Measurements from ENCODE around the gene METAP1D. TPM values are rescaled to one million over a fixed set of nuclear protein-coding genes. Genes with fewer than 3 reads are reported as not detected.
"Not testable (repeated sequence)": the region's sequence is repeated elsewhere in the genome, so short reads cannot be mapped to it uniquely, and the experiment has no call there.

METAP1D gene
- total RNA-seq, 1 experiment from 2014 or later: 12.7 TPM

- CTCF ChIA-PET: no interaction called here
- intact Hi-C loops (cut with micrococcal nuclease; ENCODE audit: unreplicated experiment): no loop called here
- TF ChIP-seq, protein P1, sequence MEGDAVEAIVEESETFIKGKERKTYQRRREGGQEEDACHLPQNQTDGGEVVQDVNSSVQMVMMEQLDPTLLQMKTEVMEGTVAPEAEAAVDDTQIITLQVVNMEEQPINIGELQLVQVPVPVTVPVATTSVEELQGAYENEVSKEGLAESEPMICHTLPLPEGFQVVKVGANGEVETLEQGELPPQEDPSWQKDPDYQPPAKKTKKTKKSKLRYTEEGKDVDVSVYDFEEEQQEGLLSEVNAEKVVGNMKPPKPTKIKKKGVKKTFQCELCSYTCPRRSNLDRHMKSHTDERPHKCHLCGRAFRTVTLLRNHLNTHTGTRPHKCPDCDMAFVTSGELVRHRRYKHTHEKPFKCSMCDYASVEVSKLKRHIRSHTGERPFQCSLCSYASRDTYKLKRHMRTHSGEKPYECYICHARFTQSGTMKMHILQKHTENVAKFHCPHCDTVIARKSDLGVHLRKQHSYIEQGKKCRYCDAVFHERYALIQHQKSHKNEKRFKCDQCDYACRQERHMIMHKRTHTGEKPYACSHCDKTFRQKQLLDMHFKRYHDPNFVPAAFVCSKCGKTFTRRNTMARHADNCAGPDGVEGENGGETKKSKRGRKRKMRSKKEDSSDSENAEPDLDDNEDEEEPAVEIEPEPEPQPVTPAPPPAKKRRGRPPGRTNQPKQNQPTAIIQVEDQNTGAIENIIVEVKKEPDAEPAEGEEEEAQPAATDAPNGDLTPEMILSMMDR (conservative IDR thresholded peaks at IDR 0.05; ENCODE audit: low read depth, low read length): no peak
- no peak for TF ChIP-seq EZH2 (IDR thresholded peaks at IDR 0.05; ENCODE audit: borderline replicate concordance, low read depth, low read length, poor library complexity, severe bottlenecking)
Measured at GRCh38 chr2:172058660-172059059, 58.9 kb downstream of the METAP1D start.

GRCh38 chr2:172060118-172060517, 60.4 kb downstream of the METAP1D start:
- BruUV-seq (replicated peaks); H3K9me3 ChIP-seq (ENCODE audit: low read depth, low read length, poor library complexity, severe bottlenecking); H3K27me3 ChIP-seq (replicated peaks; ENCODE audit: insufficient read depth, low read depth, low read length, poor library complexity); H3K4me3 ChIP-seq (ENCODE audit: low read depth, low read length, poor library complexity, severe bottlenecking); H3K27ac ChIP-seq (ENCODE audit: low read depth, low read length, poor library complexity, severe bottlenecking); H3K36me3 ChIP-seq (ENCODE audit: insufficient read depth, low read length, poor library complexity, severe bottlenecking); intact Hi-C loops (cut with micrococcal nuclease; ENCODE audit: unreplicated experiment); DNase-seq (ENCODE audit: low spot score); H3K4me1 ChIP-seq (ENCODE audit: insufficient read depth, low read length, poor library complexity, severe bottlenecking); POLR2A ChIA-PET (ENCODE audit: low non-redundant PET): not testable (repeated sequence)
- CTCF ChIA-PET: interaction anchor here (0.6 kb wide), 1 partner anchor 18 kb away, joined by 3 read pairs; no protein-coding TSS in a partner anchor

More at GRCh38 chr2:172058660-172059059, 58.9 kb downstream of the METAP1D start:
- Histone ChIP-seq H3K36me3 (ENCODE audit: insufficient read depth, low read length, poor library complexity, severe bottlenecking) (no peaks in the 10 kb centered on the region), H3K27ac (ENCODE audit: low read depth, low read length, poor library complexity, severe bottlenecking) (no peak overlapping the region), H3K27me3 (replicated peaks; ENCODE audit: insufficient read depth, low read depth, low read length, poor library complexity) (no peaks in the 10 kb centered on the region), H3K4me1 (ENCODE audit: insufficient read depth, low read length, poor library complexity, severe bottlenecking) (peaks cover 2% of the 10 kb centered on the region), H3K9me3 (ENCODE audit: low read depth, low read length, poor library complexity, severe bottlenecking) (no peaks in the 10 kb centered on the region), H3K4me3 (ENCODE audit: low read depth, low read length, poor library complexity, severe bottlenecking) (no peak overlapping the region)
- POLR2A ChIA-PET (ENCODE audit: low non-redundant PET): no interaction called here
- no peak for DNase-seq (ENCODE audit: low spot score)
- no TSS peak for BruUV-seq (replicated peaks)

GRCh38 chr2:172062402-172063004, 62.8 kb downstream of the METAP1D start:
- ChIA-PET CTCF (no interaction called here), POLR2A (ENCODE audit: low non-redundant PET) (no interaction called here)
- Histone ChIP-seq H3K36me3 (ENCODE audit: insufficient read depth, low read length, poor library complexity, severe bottlenecking) (no peaks in the 10 kb centered on the region), H3K9me3 (ENCODE audit: low read depth, low read length, poor library complexity, severe bottlenecking) (no peaks in the 10 kb centered on the region), H3K4me3 (ENCODE audit: low read depth, low read length, poor library complexity, severe bottlenecking) (no peak overlapping the region), H3K27me3 (replicated peaks; ENCODE audit: insufficient read depth, low read depth, low read length, poor library complexity) (no peaks in the 10 kb centered on the region), H3K27ac (ENCODE audit: low read depth, low read length, poor library complexity, severe bottlenecking) (no peak overlapping the region), H3K4me1 (ENCODE audit: insufficient read depth, low read length, poor library complexity, severe bottlenecking) (peaks cover 10% of the 10 kb centered on the region)
- no TSS peak for BruUV-seq (replicated peaks)
- no peak for TF ChIP-seq EZH2 (IDR thresholded peaks at IDR 0.05; ENCODE audit: borderline replicate concordance, low read depth, low read length, poor library complexity, severe bottlenecking)
- TF ChIP-seq, protein P1 (conservative IDR thresholded peaks at IDR 0.05; ENCODE audit: low read depth, low read length): no peak
- DNase-seq (ENCODE audit: low spot score): no peak
- intact Hi-C loops (cut with micrococcal nuclease; ENCODE audit: unreplicated experiment): no loop called here

- H3K4me3 ChIP-seq (ENCODE audit: low read depth, low read length, poor library complexity, severe bottlenecking): no peak overlapping the region
- no peak for DNase-seq (ENCODE audit: low spot score)
- CTCF ChIA-PET: no interaction called here
Measured at GRCh38 chr2:172063446-172063845, 63.7 kb downstream of the METAP1D start.

More at GRCh38 chr2:172063446-172063845, 63.7 kb downstream of the METAP1D start:
- peaks cover 11% of the 10 kb centered on the region for H3K4me1 ChIP-seq (ENCODE audit: insufficient read depth, low read length, poor library complexity, severe bottlenecking)
- no TSS peak for BruUV-seq (replicated peaks)
- intact Hi-C loops (cut with micrococcal nuclease; ENCODE audit: unreplicated experiment): no loop called here
- H3K27ac ChIP-seq (ENCODE audit: low read depth, low read length, poor library complexity, severe bottlenecking): no peak overlapping the region
- no peaks in the 10 kb centered on the region for H3K9me3 ChIP-seq (ENCODE audit: low read depth, low read length, poor library complexity, severe bottlenecking)
- H3K27me3 ChIP-seq (replicated peaks; ENCODE audit: insufficient read depth, low read depth, low read length, poor library complexity): no peaks in the 10 kb centered on the region
- TF ChIP-seq, protein P1 (conservative IDR thresholded peaks at IDR 0.05; ENCODE audit: low read depth, low read length): no peak
- TF ChIP-seq EZH2 (IDR thresholded peaks at IDR 0.05; ENCODE audit: borderline replicate concordance, low read depth, low read length, poor library complexity, severe bottlenecking): no peak
- POLR2A ChIA-PET (ENCODE audit: low non-redundant PET): no interaction called here
- no peaks in the 10 kb centered on the region for H3K36me3 ChIP-seq (ENCODE audit: insufficient read depth, low read length, poor library complexity, severe bottlenecking)
